ENCODE data around the gene DERA.

DNA sequence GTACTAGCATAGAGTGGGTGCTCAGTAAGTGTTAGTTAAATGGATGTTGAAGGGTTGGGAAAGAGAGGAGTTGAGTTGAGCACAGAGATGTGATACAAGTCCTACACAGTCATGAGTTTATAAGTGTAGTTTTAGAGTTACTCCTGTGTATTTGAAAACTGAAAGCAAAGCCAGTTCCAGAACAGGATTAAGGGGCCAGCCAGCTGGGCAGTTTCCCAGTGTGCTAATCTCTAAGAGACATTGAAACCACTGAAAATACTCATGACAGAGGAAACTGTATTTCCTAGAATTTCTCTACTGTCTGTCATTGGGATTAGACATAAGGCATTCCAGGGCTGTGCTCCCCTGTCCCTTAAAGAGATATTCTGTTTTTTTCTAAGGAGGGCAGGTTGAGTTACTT lies 101.0 kb downstream of the DERA start:
- TF ChIP-seq, protein P1, sequence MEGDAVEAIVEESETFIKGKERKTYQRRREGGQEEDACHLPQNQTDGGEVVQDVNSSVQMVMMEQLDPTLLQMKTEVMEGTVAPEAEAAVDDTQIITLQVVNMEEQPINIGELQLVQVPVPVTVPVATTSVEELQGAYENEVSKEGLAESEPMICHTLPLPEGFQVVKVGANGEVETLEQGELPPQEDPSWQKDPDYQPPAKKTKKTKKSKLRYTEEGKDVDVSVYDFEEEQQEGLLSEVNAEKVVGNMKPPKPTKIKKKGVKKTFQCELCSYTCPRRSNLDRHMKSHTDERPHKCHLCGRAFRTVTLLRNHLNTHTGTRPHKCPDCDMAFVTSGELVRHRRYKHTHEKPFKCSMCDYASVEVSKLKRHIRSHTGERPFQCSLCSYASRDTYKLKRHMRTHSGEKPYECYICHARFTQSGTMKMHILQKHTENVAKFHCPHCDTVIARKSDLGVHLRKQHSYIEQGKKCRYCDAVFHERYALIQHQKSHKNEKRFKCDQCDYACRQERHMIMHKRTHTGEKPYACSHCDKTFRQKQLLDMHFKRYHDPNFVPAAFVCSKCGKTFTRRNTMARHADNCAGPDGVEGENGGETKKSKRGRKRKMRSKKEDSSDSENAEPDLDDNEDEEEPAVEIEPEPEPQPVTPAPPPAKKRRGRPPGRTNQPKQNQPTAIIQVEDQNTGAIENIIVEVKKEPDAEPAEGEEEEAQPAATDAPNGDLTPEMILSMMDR (IDR thresholded peaks at IDR 0.05) = no peak
- no peak for TF ChIP-seq POLR2A (IDR thresholded peaks at IDR 0.05)

All from adrenal gland (tissue), 5 donors.